Measurements from ENCODE around the gene PLEKHA1. TPM values are rescaled to one million over a fixed set of nuclear protein-coding genes. Genes with fewer than 3 reads are reported as not detected.

The PLEKHA1 gene
- total RNA-seq, 2 experiments from 2014 or later: 16.5 to 16.7 TPM

DNA sequence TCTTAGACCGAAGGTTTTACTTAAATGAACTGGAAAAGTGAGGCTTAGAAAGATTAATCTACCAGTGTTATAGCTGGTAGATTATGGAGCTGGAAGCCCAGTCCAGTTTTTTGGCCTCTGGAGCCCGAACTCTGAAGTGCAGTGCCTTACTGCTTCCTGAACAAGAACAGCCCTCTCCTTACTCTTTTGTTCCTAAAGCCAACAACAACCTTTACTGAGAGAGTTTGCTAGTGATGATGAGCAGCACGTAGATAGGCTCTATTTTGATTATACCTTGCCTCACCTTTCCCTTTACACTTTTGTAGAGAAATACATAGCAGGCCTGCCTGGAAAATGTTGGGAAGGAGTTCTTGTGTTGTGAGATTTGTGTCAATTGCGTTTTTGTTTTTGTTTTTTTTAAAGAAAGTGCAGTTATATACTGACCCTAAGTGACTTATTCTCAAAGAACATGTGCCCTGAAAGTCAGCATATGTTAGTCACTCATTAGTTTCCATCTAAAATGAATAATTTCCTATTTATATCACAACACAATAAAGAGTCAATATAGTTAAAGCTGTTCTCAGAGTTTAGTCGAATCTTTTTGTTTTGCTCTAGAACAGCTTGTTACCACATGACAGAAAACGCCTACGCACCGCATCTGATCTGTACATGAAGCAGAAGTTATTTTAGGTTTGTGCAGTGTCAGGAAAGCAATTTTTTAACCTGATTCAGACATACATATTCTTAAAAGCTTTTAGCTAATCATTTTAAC, 33.0 kb downstream of the PLEKHA1 start:
- ChIA-PET POLR2A (interaction anchor here (1.5 kb wide), 1 partner anchor 33 kb away, joined by 7 read pairs; the partner anchor contains the start of gene PLEKHA1), CTCF (interaction anchor here (1.0 to 1.1 kb wide), 2 partner anchors 12 to 108 kb away, joined by 3 read pairs; no protein-coding TSS in a partner anchor)

DNA sequence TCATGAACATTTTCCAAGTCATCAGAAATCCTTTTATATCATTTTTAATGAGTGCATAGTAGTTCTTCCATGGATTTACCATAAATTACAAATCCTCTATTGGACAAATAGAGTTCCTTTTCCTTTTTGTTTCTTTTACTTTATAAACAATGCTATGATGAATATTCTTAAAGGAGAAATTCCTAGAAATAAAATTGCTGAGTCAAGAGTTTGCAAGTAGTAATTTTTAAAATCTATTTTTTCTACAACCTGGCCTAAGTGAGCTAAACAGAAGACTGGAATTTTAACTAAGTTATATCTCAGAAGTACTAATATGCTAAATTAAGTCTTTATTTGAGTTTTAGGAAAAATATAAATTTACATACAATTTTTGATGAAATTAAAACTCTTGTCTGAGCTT, 38.8 kb downstream of the PLEKHA1 start:
- POLR2A ChIA-PET: no interaction called here
- CTCF ChIA-PET: no interaction called here

DNA sequence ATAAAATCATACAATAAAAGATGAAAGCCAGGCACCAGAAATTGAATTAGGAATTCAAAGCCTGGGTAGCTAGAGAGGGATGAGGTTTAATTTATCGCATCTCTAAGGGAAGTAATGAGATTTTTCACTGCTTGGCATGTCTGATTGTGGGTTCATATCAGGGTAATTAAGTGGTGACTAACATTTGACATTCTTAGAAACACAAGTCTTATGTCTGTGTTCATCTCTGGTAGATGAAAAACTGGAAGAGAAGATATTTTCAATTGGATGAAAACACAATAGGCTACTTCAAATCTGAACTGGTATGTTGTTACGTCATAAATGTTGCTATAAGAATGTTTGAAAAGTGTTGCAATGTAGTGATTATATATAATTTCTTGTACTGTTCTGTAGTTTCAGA, 43.2 kb downstream of the PLEKHA1 start:
- ChIA-PET CTCF (no interaction called here), POLR2A (no interaction called here)

DNA sequence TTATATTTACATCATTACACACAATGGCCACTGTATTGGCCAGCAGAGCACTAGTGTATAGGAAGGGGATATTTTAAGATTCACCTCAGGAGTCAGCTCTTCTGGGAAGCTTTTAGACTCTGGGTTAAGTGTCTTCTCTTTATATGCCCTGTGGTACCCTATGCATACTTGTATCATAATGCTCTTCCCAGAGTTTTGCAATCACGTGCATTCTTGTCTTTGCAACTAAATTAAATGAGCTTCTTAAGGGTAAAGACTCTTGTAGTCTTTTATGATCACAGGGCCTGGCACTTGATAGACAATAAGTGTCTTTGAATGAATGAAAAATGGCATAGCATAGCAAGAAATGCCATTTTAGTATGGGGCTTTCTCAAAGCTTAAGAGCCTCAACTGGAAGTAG, 44.5 kb downstream of the PLEKHA1 start:
- POLR2A ChIA-PET: interaction anchor here (0.8 kb wide), 1 partner anchor 30 kb away, joined by 3 read pairs; no protein-coding TSS in a partner anchor
- CTCF ChIA-PET: interaction anchor here (0.7 to 1.6 kb wide), 6 partner anchors 11 to 120 kb away, joined by 3 to 6 read pairs (median 4); partner anchors contain the start of gene PLEKHA1

DNA sequence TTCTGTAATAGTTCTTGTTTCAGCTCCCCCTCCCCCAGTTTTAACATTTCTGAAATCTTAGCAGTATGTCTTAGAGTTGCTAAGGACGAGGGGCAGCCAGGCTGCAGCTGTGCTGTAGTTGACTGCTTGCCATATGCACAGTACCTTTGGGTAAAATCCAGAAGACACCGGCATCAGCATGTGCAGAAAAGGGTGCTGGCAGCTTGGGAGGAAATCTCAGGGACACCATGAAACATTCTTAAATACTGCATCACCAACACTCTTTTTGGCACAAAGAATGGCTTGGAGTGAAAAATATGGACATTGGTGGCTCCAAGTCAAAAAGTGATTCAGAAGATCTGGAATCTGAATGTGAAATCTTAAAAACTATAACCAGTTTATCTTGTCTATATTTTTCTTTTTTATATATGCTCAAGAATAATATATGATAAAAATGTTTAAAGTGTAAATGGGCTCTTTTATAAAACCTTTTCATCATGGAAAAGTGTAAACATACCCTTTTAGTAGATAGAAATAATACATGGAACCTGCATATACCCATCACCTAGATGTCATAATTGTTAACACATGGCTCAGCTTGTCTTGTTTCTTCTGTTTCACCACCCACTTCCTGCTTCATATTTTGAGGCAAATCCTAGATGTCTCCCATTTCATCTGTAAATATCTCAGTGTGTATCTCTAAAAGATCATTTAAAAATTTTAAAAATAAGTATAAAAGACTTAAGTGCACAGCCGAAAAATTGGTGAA, 45.5 kb downstream of the PLEKHA1 start:
- CTCF ChIA-PET: interaction anchor here (1.1 to 1.6 kb wide), 3 partner anchors 13 to 46 kb away, joined by 3 to 6 read pairs (median 5); partner anchors contain the start of gene PLEKHA1
- POLR2A ChIA-PET: interaction anchor here (0.8 kb wide), 1 partner anchor 31 kb away, joined by 3 read pairs; no protein-coding TSS in a partner anchor

DNA sequence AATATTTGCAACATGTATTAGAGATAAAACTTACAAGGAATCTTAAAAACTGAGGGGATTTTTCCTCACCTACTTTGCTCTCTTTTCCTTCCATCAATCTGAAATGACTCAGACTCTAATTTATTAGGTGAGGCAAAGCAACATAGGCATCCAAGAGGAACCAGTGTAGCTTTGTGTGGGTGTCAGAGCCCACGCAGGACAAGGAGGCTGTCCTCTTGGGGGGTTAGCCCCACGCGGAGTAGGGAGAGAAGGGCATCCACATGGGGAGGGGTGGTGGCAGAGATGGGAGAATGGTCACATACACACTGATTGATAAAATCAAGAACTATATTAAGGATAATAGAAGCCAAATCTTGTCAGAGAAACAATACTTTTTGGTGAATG, 46.1 kb downstream of the PLEKHA1 start:
- ChIA-PET CTCF (no interaction called here), POLR2A (no interaction called here)

DNA sequence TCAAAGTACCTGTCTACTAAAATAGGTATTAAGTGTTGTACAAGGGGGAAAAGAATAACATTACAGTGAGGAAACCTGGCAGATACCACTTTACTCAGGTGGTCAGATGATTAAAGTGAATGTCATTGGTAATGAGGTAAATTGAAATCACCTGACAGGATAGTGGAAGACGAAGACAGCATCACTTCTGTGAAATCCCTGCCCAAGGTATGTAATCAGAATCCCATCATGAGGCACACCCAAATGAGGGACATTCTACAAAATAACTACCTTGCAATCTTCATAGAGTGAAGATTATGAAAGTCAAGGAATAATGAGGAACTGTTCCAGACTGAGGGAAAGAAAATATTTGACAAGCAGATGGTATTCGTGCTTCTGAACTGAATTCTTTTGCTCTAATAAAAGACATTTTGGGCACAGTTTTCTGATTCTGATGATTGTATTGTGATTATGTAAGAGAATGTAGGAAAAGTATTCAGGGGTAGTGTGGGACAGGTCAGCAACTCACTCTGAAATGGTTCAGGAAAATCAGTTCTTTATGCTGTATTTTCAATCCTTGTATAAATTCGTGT, 46.6 kb downstream of the PLEKHA1 start:
- ChIA-PET POLR2A (no interaction called here), CTCF (no interaction called here)

DNA sequence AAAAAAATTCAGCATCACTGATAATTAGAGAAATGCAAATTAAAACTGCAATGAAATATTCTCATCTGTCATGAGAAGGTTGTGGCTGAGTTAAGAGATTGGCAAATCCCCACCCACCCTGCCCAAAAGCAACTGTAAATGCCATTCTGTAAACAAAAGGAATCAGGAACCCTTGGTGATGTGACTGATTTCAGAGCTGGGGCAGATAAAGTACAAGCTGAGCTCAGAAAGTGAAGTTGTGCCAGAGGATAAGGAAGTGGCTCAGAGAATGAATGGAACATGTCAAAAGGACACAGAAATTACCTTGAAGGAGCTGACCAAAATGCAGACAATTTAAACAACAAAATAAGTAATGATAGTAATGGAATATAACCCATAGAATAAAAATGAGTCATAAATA, 47.2 kb downstream of the PLEKHA1 start:
- POLR2A ChIA-PET: interaction anchor here (1.3 kb wide), 1 partner anchor 48 kb away, joined by 3 read pairs; no protein-coding TSS in a partner anchor
- CTCF ChIA-PET: no interaction called here

DNA sequence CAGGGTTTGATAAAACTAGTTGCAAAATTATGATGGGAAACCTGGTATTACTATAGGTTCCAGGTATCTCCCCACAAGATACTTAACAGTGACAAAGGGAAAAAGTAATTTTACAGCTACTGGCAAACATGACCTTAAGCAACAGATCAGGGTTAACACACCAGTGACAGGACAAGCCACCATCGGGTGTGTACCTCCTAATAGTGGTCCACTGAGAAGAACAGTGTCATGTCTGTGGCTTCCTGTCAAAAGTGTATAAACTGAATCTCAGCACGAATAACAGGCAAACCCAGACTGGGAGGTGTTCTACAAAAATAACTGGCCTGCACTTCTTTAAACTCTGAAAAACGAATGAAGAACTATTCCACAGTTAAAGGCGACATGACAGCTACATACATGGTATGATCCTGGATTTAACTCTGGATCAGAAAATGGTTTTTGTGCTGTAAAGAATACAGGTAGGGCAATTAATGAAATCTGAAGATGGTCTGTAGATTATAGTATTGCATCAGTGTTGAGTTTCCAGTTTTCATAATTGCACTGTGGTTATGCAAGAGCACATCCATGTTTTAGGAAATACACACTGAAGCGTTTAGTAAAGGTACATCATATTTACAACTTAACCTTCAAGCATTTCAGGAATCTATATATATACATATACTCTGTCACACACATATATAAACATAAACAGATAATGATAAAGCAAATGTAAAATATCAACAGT, 47.9 kb downstream of the PLEKHA1 start:
- POLR2A ChIA-PET: interaction anchor here (1.3 kb wide), 1 partner anchor 48 kb away, joined by 3 read pairs; no protein-coding TSS in a partner anchor
- CTCF ChIA-PET: interaction anchor here (0.7 kb wide), 2 partner anchors 95 to 1697 kb away, joined by 4 to 5 read pairs; no protein-coding TSS in a partner anchor

DNA sequence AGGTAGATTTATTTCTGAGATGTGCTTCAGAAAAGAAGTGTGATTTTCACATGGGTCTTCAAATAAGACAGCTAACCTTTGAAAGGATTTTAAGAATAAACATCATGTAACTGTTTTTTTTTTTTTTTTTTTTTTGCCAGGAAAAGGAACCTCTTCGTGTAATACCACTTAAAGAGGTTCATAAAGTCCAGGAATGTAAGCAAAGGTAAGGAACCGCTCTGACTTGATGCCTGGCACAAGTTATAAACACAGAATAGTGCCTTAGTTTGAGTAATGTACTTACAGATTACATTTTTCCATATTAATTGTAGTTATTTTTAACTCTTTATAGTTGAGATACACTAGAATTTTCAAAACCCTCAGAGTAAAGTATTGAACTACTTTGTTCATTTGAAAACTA, 49.6 kb downstream of the PLEKHA1 start:
- ChIA-PET POLR2A (no interaction called here), CTCF (interaction anchor here (0.6 to 0.9 kb wide), 3 partner anchors 10 to 81 kb away, joined by 3 to 4 read pairs (median 3); no protein-coding TSS in a partner anchor)

DNA sequence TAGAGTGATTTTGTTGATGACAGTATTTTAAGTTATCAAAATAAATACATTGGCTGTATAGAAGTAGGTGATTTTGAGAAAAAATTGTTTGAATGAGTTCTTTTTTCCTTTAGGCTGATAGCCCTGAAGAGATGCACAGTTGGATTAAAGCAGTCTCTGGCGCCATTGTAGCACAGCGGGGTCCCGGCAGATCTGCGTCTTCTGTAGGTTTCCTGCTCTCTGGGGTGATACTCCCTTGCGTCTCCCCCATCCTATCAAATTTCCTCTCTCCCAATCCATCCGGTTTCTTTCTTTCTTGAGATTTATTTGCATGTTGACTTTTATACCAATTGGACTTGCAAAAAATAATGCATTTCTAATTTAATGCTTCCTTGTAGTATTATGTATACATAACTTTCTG, 52.3 kb downstream of the PLEKHA1 start:
- CTCF ChIA-PET: no interaction called here

DNA sequence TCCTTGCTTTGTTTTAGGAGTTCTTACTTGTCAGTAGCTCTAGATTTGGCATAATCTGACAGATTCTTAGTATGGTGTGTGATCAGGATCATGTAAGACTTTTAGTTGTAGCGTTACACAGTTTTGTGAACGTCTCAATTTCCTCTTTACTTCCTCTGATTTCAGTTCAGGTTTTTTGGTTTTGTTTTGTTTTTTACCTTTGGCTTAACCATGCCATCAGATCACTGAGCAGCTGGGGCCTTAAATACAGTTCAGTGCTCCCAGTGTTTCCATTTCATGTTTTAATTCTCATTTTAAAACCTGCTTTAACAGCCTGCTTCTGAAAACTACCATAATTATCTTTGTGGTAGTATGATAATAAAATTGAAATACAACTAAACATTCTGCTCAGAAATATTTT, 52.8 kb downstream of the PLEKHA1 start:
- POLR2A ChIA-PET: no interaction called here

More for the DNA sequence above, 52.3 kb downstream of the PLEKHA1 start:
- POLR2A ChIA-PET: no interaction called here

DNA sequence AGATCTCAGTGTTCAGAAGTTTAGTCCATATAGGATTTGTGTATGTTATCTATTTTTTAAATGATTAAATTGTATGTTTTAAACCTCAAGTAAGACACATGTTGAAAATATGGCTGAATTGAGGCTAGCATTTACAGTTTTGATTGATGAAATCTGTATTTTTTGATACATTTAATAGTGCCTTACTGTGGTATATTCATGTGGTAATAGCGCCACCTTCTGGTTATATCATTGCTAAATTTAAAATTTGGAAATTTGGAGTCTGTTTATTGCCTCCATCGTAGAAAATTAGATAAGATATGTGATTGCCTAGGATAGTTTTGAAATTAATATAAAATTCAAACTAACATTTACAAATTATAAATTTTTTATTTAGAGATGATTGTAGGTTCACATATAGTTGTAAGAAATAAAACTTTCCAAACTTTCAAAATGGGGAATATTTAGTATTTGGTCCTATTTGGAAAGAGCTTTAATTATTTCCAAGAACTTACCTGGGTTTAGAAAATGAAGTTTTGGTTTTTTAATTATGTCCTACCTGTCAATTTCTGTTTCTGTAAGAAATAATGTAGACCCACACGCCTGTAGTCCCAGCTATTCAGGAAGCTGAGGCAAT, 60.8 kb downstream of the PLEKHA1 start:
- ChIA-PET CTCF (interaction anchor here (0.7 to 3.5 kb wide), 12 partner anchors 11 to 167 kb away, joined by 3 to 30 read pairs (median 3); no protein-coding TSS in a partner anchor), POLR2A (no interaction called here)

More for the DNA sequence above, 52.8 kb downstream of the PLEKHA1 start:
- CTCF ChIA-PET: no interaction called here

DNA sequence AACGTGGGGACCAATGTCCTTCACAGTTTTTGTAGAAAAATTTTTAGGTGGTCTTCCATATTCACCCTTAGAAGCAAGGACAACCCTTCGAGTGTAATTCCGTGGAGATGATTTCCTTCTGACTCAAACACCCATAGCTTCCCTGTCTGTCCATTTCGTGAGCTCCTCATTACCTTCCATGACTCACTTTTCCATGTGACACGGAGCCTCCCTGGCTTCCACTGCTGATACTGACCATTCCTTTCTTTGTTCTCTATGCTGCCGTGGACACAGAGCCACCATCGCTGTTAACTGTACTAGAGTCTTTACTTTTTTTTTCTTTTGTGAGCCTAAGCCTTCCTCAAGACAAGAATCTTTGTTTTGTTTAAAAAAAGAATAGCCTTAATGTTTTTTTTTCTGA, 67.5 kb downstream of the PLEKHA1 start:
- CTCF ChIA-PET: no interaction called here
- POLR2A ChIA-PET: no interaction called here

DNA sequence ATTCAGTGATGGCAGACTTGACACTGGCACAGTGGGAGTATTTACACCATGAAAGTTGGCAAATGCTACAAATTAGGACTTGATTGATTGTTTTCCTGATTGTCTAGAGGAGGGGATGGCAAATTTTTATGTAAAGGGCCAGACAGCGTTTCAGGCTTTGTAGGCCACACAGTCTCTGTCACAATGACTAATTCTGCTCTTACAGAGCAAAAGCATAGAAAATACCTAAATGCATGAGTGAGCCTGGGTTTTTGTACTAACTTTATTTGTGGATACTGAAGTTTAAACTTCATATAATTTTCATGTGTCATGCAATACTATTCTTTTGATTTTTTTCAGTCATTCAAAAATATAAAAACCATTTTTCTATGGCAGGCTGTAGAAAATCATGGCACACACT, 71.0 kb downstream of the PLEKHA1 start:
- ChIA-PET POLR2A (no interaction called here), CTCF (no interaction called here)

DNA sequence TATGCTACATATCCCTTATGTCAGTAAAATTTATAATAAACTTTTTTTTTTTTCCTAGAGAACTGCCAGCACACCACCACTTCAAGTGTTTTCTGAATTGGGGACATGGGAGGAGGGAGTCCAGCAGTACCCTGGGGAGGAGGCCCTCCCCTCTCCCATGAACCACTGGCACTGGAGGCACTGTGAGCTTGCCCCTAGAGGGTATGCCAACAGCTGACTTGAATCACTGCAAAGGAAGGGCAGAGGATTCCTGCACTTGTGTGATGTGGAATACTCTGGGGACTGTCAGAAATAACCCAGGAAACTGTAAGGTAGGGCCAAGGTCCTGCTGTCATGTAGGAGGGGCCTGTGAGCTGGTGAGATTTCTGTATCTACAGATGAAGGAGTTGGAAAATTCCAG, 71.4 kb downstream of the PLEKHA1 start:
- ChIA-PET CTCF (no interaction called here), POLR2A (no interaction called here)

DNA sequence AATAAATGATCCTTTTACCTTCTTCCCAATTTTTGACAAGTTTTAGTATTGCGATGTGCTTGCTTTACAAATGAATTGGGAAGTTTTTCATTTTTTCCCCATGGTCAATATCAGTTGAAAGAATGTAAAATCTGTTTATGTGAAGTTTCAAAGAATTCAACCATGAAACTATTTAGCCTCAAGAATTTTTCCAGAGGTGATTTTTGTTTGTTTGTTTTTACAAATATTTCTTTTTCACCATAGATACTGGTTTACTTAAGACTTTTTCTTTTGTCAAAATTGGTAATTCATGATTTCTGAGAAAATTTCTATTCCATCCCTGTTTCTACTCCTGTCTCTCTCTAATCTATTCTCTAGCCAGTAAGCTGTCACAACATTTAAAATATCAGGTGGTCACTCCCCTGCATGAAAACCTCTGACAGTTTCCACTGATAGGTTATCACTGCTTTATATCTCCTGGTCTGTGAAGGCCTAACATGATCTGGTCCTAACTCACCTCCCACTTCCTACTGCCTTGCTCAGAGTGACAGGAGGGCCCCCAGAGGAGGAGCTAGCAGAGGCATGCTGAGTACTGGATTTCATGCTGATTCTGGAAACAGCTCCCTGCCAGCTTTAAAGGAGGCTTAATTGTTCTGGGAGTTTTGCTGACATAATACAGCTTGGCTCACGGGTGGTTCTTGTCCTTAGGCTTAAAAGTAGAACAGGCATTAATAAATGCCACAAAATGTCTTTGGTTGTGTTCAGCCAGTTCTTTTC, 72.3 kb downstream of the PLEKHA1 start:
- CTCF ChIA-PET: no interaction called here
- POLR2A ChIA-PET: no interaction called here

DNA sequence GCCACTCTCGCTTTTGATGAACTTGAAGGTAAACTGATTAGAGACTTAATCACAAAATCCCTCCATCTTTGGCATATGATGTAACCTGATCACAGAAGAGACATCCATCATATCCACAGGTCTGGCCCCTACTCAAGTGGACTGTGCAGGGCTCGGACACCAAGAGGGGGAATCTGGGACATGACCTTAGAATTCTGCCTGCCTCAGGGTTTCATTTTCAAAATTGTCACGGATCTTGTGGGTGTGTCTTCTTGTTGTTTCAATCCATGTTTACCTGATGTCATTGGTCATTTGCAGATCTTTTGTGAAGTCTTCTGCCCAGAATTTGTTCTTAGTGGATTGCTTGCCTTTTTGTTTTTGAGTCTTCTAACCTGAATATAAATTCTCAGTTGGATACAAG, 74.1 kb downstream of the PLEKHA1 start:
- ChIA-PET CTCF (no interaction called here), POLR2A (no interaction called here)

DNA sequence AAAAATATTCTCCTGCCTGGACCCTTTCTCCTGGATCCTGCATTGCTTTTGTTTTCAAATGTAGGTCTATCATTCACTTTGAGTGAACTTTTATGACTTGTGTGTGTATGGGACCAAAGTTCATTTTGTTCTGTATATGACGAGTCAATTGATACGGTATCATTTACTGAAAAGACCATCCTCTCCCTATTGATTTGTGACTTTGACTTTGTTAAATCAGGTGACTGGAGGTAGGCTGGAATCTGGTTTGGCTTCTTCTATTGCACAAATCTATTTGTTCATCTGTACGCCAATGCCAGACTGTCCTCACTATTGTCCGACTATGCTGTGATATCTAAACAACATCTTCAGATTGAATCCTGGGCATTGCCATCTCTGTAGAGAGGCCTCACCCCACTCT, 74.6 kb downstream of the PLEKHA1 start:
- POLR2A ChIA-PET: no interaction called here
- CTCF ChIA-PET: no interaction called here
